T-helper 2 cell treated with Interferon-gamma antibody and Interleukin-4, amounts not matched to agents 5 μg/mL and 100 μg/mL, for 36 hours (primary cell): Measurements from ENCODE around the gene LRRTM3.

Experiments used
- DNase-seq: peaks from one replicate; pipeline ENCODE4 v3.0.0; 2021; ENCODE audit warnings: low spot score
- H3K27ac Mint-ChIP-seq: one replicate; pipeline ENCODE4 v1.8.0; 2021; ENCODE audit warnings: mild to moderate bottlenecking, mixed read lengths
- H3K27me3 Mint-ChIP-seq: one replicate; pipeline ENCODE4 v1.8.0; 2021; ENCODE audit warnings: low read depth, mixed read lengths
- H3K36me3 Mint-ChIP-seq: one replicate; pipeline ENCODE4 v1.8.0; 2021; ENCODE audit warnings: low read depth, mixed read lengths
- H3K4me1 Mint-ChIP-seq: one replicate; pipeline ENCODE4 v1.8.0; 2021; ENCODE audit warnings: low read depth, mixed read lengths
- H3K4me3 Mint-ChIP-seq: one replicate; pipeline ENCODE4 v1.8.0; 2022; ENCODE audit warnings: mild to moderate bottlenecking, moderate library complexity, mixed read lengths
- H3K9me3 Mint-ChIP-seq: one replicate; pipeline ENCODE4 v1.8.0; 2021; ENCODE audit warnings: mixed read lengths

The LRRTM3 gene

GRCh38 chr10:67144530-67144929 lies 218.7 kb downstream of the LRRTM3 start:
- H3K4me1 Mint-ChIP-seq, result no peaks in the 10 kb centered on the region
- no peak overlapping the region for H3K4me3 Mint-ChIP-seq
- no peak overlapping the region for H3K27ac Mint-ChIP-seq
- peaks cover 3% of the 10 kb centered on the region for H3K9me3 Mint-ChIP-seq
- DNase-seq, result no peak
- no peaks in the 10 kb centered on the region for H3K27me3 Mint-ChIP-seq
- no peaks in the 10 kb centered on the region for H3K36me3 Mint-ChIP-seq
